SW480 (cell line): ENCODE results near the gene ARFRP1.
"Not testable (repeated sequence)": the region's sequence is repeated elsewhere in the genome, so short reads cannot be mapped to it uniquely, and the experiment has no call there.

ENCODE experiments used
- DNase-seq: peaks from one replicate; pipeline ENCODE4 v3.0.0-alpha.2; 2016; ENCODE audit warnings: low spot score

ARFRP1 gene

DNA sequence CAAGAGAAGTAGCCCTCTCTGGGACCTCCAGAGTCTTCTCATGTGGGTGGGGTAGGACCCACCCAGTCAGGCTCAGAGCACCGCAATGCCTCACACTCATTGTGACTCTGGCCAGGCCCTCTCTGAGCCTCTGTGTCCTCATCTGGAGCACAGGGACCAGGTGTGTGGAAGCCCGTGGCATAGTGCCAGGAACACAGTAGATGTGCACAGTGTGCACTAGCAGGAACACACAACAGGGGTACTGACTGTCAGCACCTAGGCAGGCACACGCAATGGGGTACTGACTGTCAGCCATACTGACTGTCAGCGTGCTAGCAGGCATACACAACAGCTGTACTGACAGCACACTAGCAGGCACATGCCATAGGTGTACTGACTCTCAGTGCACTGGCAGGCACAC is 52.5 kb downstream of the ARFRP1 start:
- DNase-seq, result no peak

DNA sequence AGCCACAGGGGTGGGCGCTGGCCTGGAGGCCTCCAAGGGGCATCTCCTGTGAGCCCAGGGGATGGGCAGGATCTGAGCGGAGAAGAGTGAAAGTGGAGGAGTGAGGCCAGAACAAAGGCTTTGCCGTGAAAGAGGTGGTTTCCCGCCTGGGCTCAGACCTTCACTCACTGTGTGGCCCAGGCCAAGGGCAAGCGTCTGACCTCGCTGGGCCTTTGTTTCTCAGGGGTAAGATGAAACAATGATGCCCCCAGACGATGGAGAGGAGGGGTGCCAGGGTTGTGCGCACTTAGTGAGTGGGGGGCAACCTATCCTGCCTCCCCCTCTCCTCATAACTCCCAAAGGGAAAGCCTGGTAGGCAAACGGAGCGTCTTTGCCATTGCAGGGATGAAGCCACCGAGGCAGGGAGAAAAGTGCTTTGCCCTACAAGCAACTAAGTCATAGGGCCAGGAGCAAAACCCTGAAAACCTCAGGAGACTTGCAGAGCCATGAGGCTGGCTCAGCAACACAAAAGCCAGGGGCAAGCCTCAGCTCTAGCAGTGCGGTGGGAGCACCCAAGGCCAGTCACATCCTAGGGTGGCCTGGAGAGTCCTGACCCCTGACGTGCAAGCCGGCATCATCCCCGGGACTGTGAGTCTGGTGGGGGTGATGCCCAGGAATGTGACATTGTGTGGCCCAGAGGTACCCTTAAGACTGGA is 53.7 kb downstream of the ARFRP1 start:
- DNase-seq, result no peak

DNA sequence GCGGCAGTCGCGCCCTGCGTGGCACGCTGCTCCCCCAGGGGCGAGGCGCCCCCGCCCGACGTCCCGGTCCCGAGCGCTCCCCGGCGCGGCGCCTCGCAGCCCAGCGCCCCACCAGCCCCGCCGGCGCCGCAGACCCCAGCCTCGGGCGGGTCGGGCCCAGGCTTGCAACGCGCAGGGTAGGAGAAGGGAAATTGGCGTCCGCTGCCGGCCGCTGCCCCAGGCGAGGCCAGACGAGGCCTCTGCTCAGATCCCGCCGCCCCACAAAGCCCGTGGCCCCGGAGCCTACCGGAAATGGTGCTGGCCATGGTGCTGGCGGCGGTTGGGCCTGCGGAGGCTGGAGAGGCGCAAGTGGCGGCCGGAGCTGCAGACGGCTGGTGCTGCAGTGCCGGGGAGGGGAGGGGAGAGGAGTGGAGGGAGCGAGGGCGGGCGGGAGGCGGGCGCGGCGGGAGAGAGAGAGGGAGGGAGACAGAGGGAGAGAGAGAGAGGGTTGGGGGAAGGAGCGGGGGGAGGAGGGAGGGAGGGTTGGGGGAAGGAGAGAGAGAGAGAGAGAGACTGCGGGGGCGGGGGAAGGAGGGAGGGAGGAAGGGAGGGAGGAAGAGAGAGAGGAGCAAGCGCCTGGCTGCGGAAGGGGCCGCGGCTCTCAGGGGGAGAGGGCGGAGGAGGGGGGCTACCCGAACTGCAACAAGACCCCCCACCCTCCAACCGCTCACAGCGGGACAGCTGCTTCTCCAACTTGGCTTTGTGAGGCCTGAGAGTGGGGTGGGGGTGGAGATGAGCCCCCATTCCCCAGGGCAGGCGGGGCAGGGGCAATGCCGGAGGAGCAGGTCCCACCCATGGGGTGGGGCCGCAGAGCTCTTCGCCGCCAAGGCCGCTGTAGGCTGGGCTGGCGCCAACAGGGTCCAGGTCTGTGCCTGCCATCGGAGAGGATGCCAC is 54.5 kb downstream of the ARFRP1 start, which contains the start of gene STMN3:
TSS of gene STMN3 (minus strand) at position 384 of the 933 bp plus-strand sequence. CDS start at position 305, 79 bp downstream.
- peak; percentile 91 for DNase-seq

DNA sequence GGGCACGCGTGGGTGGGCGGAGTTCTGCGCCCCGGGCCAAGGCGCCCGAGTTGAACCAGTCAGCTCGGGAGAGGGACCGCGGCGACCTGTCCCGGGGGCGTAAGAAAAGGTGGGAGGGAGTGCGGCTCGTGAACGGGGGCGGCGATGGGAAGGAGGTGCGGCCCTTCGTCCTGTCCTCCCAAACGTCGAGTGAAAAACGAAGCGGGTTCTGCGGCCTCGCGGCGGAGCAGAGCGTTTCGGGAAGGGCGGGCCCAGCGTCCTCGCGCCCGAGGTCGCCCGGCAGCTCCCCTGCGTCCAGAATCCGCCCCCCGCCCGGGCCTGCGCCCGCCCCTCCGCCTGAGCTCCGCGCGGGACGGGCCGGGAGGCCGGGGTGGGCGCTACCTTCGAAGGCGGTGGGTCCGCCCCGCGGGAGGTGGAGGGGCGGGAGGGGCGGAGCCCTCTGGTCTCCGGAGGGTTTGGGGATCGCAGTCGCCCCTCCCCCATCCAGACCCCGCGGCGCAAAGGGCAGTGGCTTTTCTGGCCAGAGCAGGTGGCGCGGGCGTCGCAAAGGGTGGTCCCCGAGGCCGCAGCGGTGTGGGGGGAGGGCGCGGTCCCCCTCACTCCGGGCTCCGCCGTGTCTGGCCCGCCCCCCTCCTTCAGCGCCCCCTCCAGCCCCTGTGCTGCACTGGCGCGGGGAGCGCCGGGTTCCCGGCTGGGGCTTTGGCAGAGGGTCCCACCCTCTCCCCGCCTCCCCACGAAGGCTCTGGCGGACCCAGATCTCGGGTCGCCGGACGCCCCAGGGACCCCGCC is 55.4 kb downstream of the ARFRP1 start:
- DNase-seq, result no peak

DNA sequence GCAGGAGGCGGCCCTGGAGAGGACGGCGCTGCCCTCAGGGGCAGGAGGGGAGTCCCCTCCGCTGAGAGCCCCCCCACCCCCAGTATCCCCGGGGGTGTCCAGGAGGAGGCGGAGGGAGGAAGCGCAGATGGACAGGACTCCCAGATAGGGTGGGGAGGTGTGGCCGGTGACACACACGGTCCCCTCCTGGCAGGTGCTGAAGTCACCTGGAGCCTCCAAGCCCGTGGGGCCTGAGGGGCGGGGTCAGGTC is 55.9 kb downstream of the ARFRP1 start:
- DNase-seq, result no peak

DNA sequence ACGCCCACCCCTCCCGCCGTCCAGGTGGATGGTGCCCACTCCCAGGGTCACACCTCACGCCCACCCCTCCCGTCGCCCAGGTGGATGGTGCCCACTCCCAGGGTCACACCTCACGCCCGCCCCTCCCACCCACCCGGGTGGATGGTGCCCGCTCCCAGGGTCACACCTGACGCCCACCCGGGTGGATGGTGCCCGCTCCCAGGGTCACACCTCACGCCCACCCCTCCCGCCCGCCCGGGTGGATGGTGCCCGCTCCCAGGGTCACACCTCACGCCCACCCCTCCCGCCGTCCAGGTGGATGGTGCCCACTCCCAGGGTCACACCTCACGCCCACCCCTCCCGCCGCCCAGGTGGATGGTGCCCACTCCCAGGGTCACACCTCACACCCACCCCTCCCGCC is 57.3 kb downstream of the ARFRP1 start:
- not testable (repeated sequence) for DNase-seq

DNA sequence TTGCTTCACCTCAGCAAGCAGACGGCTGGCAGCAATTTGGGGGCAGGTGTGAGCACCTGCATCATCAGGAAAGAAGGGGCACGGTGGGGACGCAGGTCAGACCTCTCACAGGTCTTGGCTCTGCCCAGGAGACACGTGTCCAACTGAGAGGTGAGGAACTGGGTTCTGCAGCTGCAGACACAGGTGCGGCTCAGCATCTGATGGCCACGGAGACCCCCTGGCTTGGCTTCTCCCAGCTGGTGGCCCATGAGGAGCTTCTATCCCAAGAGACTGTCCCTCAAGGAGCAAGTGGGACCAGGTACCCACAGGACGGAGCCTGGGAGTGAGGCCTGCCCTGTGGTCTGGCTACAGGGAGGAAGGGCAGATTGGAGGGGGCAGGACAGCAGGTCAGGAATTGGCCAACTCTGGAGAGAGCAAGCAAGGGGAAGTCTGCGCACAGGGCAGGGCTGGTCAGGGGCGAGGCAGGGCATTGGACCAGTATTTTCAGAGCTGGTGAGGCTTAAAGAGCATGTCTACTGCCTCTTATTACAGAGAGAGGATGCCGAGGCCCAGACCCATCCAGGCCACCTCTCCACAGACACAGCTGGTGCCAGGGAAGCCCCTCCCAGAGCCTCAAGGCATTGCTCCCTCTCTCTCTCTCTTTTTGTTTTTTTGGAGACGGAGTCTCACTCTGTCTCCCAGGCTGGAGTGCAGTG is 58.7 kb downstream of the ARFRP1 start:
- DNase-seq, result no peak
